PC-3 (cell line): ENCODE measurements around the gene BCAS4.

Experiments used
- CTCF ChIP-seq: fragments of 300-600 bp; sonication (generic); conservative IDR thresholded peaks from 2 replicates; pipeline ENCODE4 v1.5.1; 2017; ENCODE audit warnings: antibody characterized with exemption, low read depth, mild to moderate bottlenecking, low read length
- EZH2phosphoT487 ChIP-seq: fragments of 300-600 bp; sonication (generic); IDR thresholded peaks from 2 replicates; pipeline ENCODE4 v1.6.1; 2018; ENCODE audit warnings: mild to moderate bottlenecking, antibody characterized with exemption, low read length, borderline replicate concordance

- TF ChIP-seq CTCF = no peak
- no peak for TF ChIP-seq EZH2phosphoT487
Measured at GRCh38 chr20:50787181-50787580, 7.7 kb upstream of the BCAS4 start.
